H1 (cell line): ENCODE results near the gene SUMF1. TPM values are rescaled to one million over a fixed set of nuclear protein-coding genes. Genes with fewer than 3 reads are reported as not detected.
"Not testable (repeated sequence)": the region's sequence is repeated elsewhere in the genome, so short reads cannot be mapped to it uniquely, and the experiment has no call there.

Experiments used
- CTCF ChIA-PET: fragments of 300-600 bp; sonication (Branson Sonifier 250); formaldehyde crosslinking; loops from one replicate; lab custom pipeline; 2021; ENCODE audit not compliant: partially characterized antibody; lab: Charles Lee
- POLR2A ChIA-PET: fragments of 300-600 bp; sonication (Branson Sonifier 250); formaldehyde crosslinking; loops from one replicate; lab custom pipeline; 2021; ENCODE audit warnings: inconsistent platforms; ENCODE audit not compliant: partially characterized antibody; lab: Charles Lee
- DNase-seq, 2 experiments: peaks; one replicate each; pipeline versions ENCODE4 v3.0.0 to v3.0.0-alpha.2; 2010 to 2022; ENCODE audit warnings: low spot score in 2 of 2, low read depth in 1 of 2, mixed read lengths in 1 of 2
- FAIRE-seq: peaks from 2 replicates; lab custom pipeline; 2011; peaks lifted over from hg19 to GRCh38; lab: Jason Lieb, UNC
- H2AFZ ChIP-seq: 2 replicates; pipeline ENCODE4 v1.8.1; 2012; ENCODE audit warnings: low read length, inconsistent platforms
- H2AK5ac ChIP-seq: 2 replicates; pipeline ENCODE4 v1.6.1; 2013; ENCODE audit warnings: low read depth, low read length
- H2BK120ac ChIP-seq: replicated peaks from 2 replicates; pipeline ENCODE3; 2013; ENCODE audit warnings: low read depth, low read length, inconsistent platforms
- H2BK12ac ChIP-seq: 2 replicates; pipeline ENCODE4 v1.6.1; 2013; ENCODE audit warnings: low read depth, low read length
- H2BK15ac ChIP-seq: 2 replicates; pipeline ENCODE4 v1.6.1; 2013; ENCODE audit warnings: low read length
- H2BK20ac ChIP-seq: 2 replicates; pipeline ENCODE4 v1.6.1; 2013; ENCODE audit warnings: low read length
- H2BK5ac ChIP-seq: 2 replicates; pipeline ENCODE4 v1.6.1; 2013; ENCODE audit warnings: low read depth, low read length
- H3K14ac ChIP-seq: 2 replicates; pipeline ENCODE4 v1.6.1; 2013; ENCODE audit warnings: inconsistent platforms; ENCODE audit not compliant: insufficient read length
- H3K18ac ChIP-seq: 2 replicates; pipeline ENCODE4 v1.6.1; 2013; ENCODE audit warnings: low read length; ENCODE audit errors: extremely low read depth
- H3K23ac ChIP-seq: 2 replicates; pipeline ENCODE4 v1.6.1; 2013; ENCODE audit warnings: inconsistent platforms; ENCODE audit not compliant: insufficient read length
- H3K23me2 ChIP-seq: 2 replicates; pipeline ENCODE4 v1.6.1; 2013; ENCODE audit warnings: low read depth, low read length
- H3K27ac ChIP-seq: 2 replicates; pipeline ENCODE4 v1.6.1; 2011; ENCODE audit warnings: low read depth, low read length, inconsistent platforms
- H3K27me3 ChIP-seq, 4 experiments: replicated peaks in 1 of 4; 1 replicate in 1 of 4; 2 replicates in 3 of 4; pipeline versions ENCODE4 v1.6.1 to v1.8.1; 2011 to 2013; ENCODE audit warnings: low read length in 3 of 4, mild to moderate bottlenecking in 3 of 4, inconsistent platforms in 2 of 4, mixed read lengths in 2 of 4, moderate library complexity in 1 of 4; ENCODE audit not compliant: control insufficient read depth in 3 of 4, insufficient read depth in 3 of 4; ENCODE audit errors: extremely low read depth in 1 of 4
- H3K36me3 ChIP-seq, 4 experiments: 2 replicates each; pipeline versions ENCODE4 v1.6.1 to v1.8.1; 2011 to 2013; ENCODE audit warnings: mild to moderate bottlenecking in 4 of 4, low read length in 3 of 4, moderate library complexity in 2 of 4, control low read depth in 1 of 4, inconsistent platforms in 1 of 4; ENCODE audit not compliant: insufficient read depth in 4 of 4, control insufficient read depth in 2 of 4
- H3K4ac ChIP-seq: replicated peaks from 2 replicates; pipeline ENCODE3; 2013; ENCODE audit warnings: low read length, low read depth, mixed read lengths, inconsistent platforms; ENCODE audit not compliant: insufficient read length
- H3K4me1 ChIP-seq, 4 experiments: replicated peaks in 1 of 4; 1 replicate in 1 of 4; 2 replicates in 3 of 4; pipeline versions ENCODE4 v1.6.1 to v1.8.1; 2011 to 2013; ENCODE audit warnings: low read length in 3 of 4, inconsistent platforms in 2 of 4, mixed read lengths in 1 of 4; ENCODE audit not compliant: insufficient read depth in 4 of 4, control insufficient read depth in 3 of 4
- H3K4me2 ChIP-seq, 2 experiments: 2 replicates each; pipeline versions ENCODE4 v1.6.1 to v1.8.1; 2011 to 2013; ENCODE audit warnings: low read depth in 2 of 2, low read length in 2 of 2, control low read depth in 1 of 2, inconsistent platforms in 1 of 2, mild to moderate bottlenecking in 1 of 2; ENCODE audit not compliant: insufficient read depth in 1 of 2
- H3K4me3 ChIP-seq, 4 experiments: fragments of 200-600, 300-600 bp in 1 of 4; sonication (generic), shearing (Covaris generic), sonication (Bioruptor Twin) in 1 of 4; 2 replicates each; pipeline versions ENCODE4 v1.5.1 to v1.8.1; 2011 to 2016; ENCODE audit warnings: low read length in 4 of 4, low read depth in 3 of 4, control low read depth in 2 of 4, inconsistent platforms in 2 of 4, mild to moderate bottlenecking in 2 of 4, mixed read lengths in 1 of 4, moderate library complexity in 1 of 4; ENCODE audit not compliant: insufficient read depth in 2 of 4; ENCODE audit errors: extremely low read depth in 1 of 4
- H3K56ac ChIP-seq: replicated peaks from 2 replicates; pipeline ENCODE3; 2013; ENCODE audit warnings: low read depth, mild to moderate bottlenecking, mixed read lengths, low read length, inconsistent platforms; ENCODE audit not compliant: insufficient read length
- H3K79me1 ChIP-seq: 2 replicates; pipeline ENCODE4 v1.6.1; 2013; ENCODE audit warnings: low read depth, low read length, control low read depth
- H3K79me2 ChIP-seq, 2 experiments: 2 replicates each; pipeline versions ENCODE4 v1.6.1 to v1.8.1; 2012 to 2013; ENCODE audit warnings: low read length in 2 of 2, mild to moderate bottlenecking in 2 of 2, inconsistent platforms in 1 of 2; ENCODE audit not compliant: insufficient read depth in 2 of 2, control insufficient read depth in 1 of 2
- H3K9ac ChIP-seq, 4 experiments: replicated peaks in 1 of 4; 1 replicate in 1 of 4; 2 replicates in 3 of 4; pipeline versions ENCODE4 v1.6.1 to v1.8.1; 2011 to 2013; ENCODE audit warnings: low read depth in 3 of 4, low read length in 3 of 4, control low read depth in 2 of 4, mild to moderate bottlenecking in 2 of 4, moderate library complexity in 2 of 4, inconsistent platforms in 1 of 4; ENCODE audit errors: extremely low read depth in 1 of 4
- H3K9me3 ChIP-seq, 2 experiments: 2 replicates each; pipeline versions ENCODE4 v1.6.1 to v1.8.1; 2012 to 2013; ENCODE audit warnings: mild to moderate bottlenecking in 2 of 2, moderate library complexity in 2 of 2, control low read depth in 1 of 2, inconsistent platforms in 1 of 2, low read depth in 1 of 2, low read length in 1 of 2, mixed read lengths in 1 of 2; ENCODE audit not compliant: insufficient read depth in 2 of 2
- H4K20me1 ChIP-seq, 2 experiments: replicated peaks in 1 of 2; 2 replicates each; pipeline versions ENCODE3 to v1.8.1; 2011 to 2013; ENCODE audit warnings: inconsistent platforms in 2 of 2, low read length in 2 of 2, mild to moderate bottlenecking in 1 of 2; ENCODE audit not compliant: insufficient read depth in 2 of 2, control insufficient read depth in 1 of 2
- H4K5ac ChIP-seq: 2 replicates; pipeline ENCODE4 v1.6.1; 2013; ENCODE audit warnings: low read length, low read depth, mixed read lengths, inconsistent platforms; ENCODE audit not compliant: insufficient read length
- H4K8ac ChIP-seq: 2 replicates; pipeline ENCODE4 v1.8.0; 2013; ENCODE audit warnings: mild to moderate bottlenecking, moderate library complexity, low read length, inconsistent platforms; ENCODE audit not compliant: insufficient read depth; ENCODE audit errors: extremely low read depth
- H4K91ac ChIP-seq: replicated peaks from 2 replicates; pipeline ENCODE3; 2013; ENCODE audit warnings: low read length, mixed read lengths, inconsistent platforms; ENCODE audit not compliant: insufficient read length
- WGBS, 2 experiments: shearing (Covaris generic) in 1 of 2; methylation state at CpG; one replicate each; pipeline versions ENCODE4 v1.1.6 to v1.1.7; 2013 to 2015; ENCODE audit warnings: low lambda C conversion rate in 2 of 2, mixed read lengths in 2 of 2, inconsistent platforms in 1 of 2, low coverage in 1 of 2, missing lambda C conversion rate in 1 of 2; ENCODE audit not compliant: insufficient replicate concordance in 2 of 2, insufficient coverage in 1 of 2, insufficient read length in 1 of 2; ENCODE audit errors: extremely low coverage in 1 of 2, missing lambda C conversion rate in 1 of 2; 5-methylcytosine and 5-hydroxymethylcytosine counted together
- polyA plus RNA-seq, 7 experiments: library from polyadenylated mRNA; depleted of rRNA in 3 of 7; stranded (reverse) in 5 of 7; unstranded in 2 of 7; fragments of >200 nt in 5 of 7; fragments of 200-250 nt in 2 of 7; gene quantifications; 1 replicate in 5 of 7; 2 replicates in 1 of 7; 4 replicates in 1 of 7; pipeline versions ENCODE4 v1.2.1 to v1.2.3, GENCODE V29; 2011 to 2013; ENCODE audit warnings: missing spikeins in 2 of 7, mixed read lengths in 2 of 7
- total RNA-seq: library from RNA; stranded (reverse); fragmentation: NEBNext Ultra II Directional; extraction: Animal tissue kit (Norgen Biotek cat#: 25700); gene quantifications from 2 replicates; pipeline ENCODE4 v1.2.1, GENCODE V29; 2021

The SUMF1 gene
- total and polyA plus RNA-seq, 2 of the 8 experiments (the other 6 are each of a cell fraction or from before 2014, with no cell fraction given), result 12.5 to 15.0 TPM

DNA sequence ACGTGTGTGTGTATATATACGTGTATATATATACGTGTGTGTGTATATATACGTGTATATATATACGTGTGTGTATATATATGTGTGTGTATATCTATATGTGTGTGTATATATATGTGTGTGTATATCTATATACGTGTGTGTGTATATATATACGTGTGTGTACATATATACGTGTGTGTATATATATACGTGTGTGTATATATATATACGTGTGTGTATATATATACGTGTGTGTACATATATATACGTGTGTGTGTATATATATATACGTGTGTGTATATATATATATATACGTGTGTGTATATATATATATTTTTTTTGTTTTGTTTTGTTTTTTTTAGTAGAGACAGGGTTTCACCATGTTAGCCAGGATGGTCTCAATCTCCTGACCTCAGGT, 10.3 kb downstream of the SUMF1 start:
- H2BK20ac ChIP-seq, H4K20me1 ChIP-seq, H3K4ac ChIP-seq, H3K14ac ChIP-seq, H2AFZ ChIP-seq, H2AK5ac ChIP-seq, H3K79me1 ChIP-seq, H3K4me2 ChIP-seq, H2BK15ac ChIP-seq, H3K56ac ChIP-seq, H3K23ac ChIP-seq, H3K9me3 ChIP-seq, H3K18ac ChIP-seq, H3K36me3 ChIP-seq, H3K27me3 ChIP-seq, FAIRE-seq, H2BK5ac ChIP-seq, CTCF ChIA-PET, DNase-seq, H2BK12ac ChIP-seq, H4K8ac ChIP-seq, POLR2A ChIA-PET, H3K27ac ChIP-seq, H3K23me2 ChIP-seq, H3K4me3 ChIP-seq, H2BK120ac ChIP-seq, H4K91ac ChIP-seq, H3K4me1 ChIP-seq, H3K9ac ChIP-seq, H4K5ac ChIP-seq, H3K79me2 ChIP-seq: not testable (repeated sequence)
- 83% methylated on average over 14 of the region's 14 CpGs; no CpG with 5 or more reads in 1 of the 2 experiments for WGBS, 2 experiments
